PC-9 (cell line): ENCODE results near the gene MSS51.

ENCODE experiments used
- CTCF ChIP-seq: fragments of 200-600 bp; sonication (generic); conservative IDR thresholded peaks from 2 replicates; pipeline ENCODE4 v1.6.1; 2017; ENCODE audit warnings: mixed run types, antibody characterized with exemption, mild to moderate bottlenecking, moderate library complexity
- EZH2 ChIP-seq: fragments of 200-600 bp; sonication (generic); IDR thresholded peaks from 2 replicates; pipeline ENCODE4 v1.8.0; 2017; ENCODE audit warnings: antibody characterized with exemption, low read depth

GRCh38 chr10:73471226-73471625 is 37.9 kb upstream of the MSS51 start:
- TF ChIP-seq CTCF (no peak), EZH2 (no peak)
